Measurements from ENCODE around the gene FAM13A.

DNA sequence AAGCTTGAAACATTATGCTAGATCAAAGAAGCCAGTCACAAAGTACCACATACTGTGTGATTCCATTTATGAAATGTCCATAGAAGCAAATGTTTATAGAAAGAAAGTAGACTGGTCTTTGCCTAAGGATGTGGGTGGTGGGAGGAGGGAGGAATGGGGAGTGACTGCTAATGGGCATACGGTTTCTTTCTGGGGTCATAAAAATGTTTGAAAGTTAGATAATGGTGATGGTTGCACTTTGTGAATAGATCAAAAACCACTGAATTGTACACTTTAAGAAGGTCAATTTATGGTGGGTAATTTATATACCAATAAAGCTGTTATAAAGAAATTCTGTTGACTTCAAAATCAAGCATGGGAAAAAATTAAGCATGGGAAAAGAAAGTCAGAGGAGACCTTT, 56.6 kb downstream of the FAM13A start:
- TF ChIP-seq, protein P1, sequence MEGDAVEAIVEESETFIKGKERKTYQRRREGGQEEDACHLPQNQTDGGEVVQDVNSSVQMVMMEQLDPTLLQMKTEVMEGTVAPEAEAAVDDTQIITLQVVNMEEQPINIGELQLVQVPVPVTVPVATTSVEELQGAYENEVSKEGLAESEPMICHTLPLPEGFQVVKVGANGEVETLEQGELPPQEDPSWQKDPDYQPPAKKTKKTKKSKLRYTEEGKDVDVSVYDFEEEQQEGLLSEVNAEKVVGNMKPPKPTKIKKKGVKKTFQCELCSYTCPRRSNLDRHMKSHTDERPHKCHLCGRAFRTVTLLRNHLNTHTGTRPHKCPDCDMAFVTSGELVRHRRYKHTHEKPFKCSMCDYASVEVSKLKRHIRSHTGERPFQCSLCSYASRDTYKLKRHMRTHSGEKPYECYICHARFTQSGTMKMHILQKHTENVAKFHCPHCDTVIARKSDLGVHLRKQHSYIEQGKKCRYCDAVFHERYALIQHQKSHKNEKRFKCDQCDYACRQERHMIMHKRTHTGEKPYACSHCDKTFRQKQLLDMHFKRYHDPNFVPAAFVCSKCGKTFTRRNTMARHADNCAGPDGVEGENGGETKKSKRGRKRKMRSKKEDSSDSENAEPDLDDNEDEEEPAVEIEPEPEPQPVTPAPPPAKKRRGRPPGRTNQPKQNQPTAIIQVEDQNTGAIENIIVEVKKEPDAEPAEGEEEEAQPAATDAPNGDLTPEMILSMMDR (IDR thresholded peaks at IDR 0.05), result no peak
- no peak for TF ChIP-seq POLR2AphosphoS5 (IDR thresholded peaks at IDR 0.05; ENCODE audit: low read depth, low read length)
- no peak for TF ChIP-seq SMC3 (IDR thresholded peaks at IDR 0.05; ENCODE audit: low read depth, low read length)
- TF ChIP-seq EP300 (IDR thresholded peaks at IDR 0.05; ENCODE audit: borderline replicate concordance in 1 of 2, low read depth in 1 of 2, low read length in 1 of 2), result no peak
- no peak for TF ChIP-seq NRF1 (IDR thresholded peaks at IDR 0.05; ENCODE audit: low read depth, low read length)
- TF ChIP-seq, protein P2, sequence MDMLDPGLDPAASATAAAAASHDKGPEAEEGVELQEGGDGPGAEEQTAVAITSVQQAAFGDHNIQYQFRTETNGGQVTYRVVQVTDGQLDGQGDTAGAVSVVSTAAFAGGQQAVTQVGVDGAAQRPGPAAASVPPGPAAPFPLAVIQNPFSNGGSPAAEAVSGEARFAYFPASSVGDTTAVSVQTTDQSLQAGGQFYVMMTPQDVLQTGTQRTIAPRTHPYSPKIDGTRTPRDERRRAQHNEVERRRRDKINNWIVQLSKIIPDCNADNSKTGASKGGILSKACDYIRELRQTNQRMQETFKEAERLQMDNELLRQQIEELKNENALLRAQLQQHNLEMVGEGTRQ (IDR thresholded peaks at IDR 0.05; ENCODE audit: borderline replicate concordance, low read depth, low read length), result no peak
- TF ChIP-seq YY1 (IDR thresholded peaks at IDR 0.05; ENCODE audit: low read depth), result no peak
- TF ChIP-seq TAF1 (IDR thresholded peaks at IDR 0.05; ENCODE audit: borderline replicate concordance, low read depth, low read length), result no peak
- TF ChIP-seq JUND (IDR thresholded peaks at IDR 0.05), result no peak
- TF ChIP-seq, protein P3, sequence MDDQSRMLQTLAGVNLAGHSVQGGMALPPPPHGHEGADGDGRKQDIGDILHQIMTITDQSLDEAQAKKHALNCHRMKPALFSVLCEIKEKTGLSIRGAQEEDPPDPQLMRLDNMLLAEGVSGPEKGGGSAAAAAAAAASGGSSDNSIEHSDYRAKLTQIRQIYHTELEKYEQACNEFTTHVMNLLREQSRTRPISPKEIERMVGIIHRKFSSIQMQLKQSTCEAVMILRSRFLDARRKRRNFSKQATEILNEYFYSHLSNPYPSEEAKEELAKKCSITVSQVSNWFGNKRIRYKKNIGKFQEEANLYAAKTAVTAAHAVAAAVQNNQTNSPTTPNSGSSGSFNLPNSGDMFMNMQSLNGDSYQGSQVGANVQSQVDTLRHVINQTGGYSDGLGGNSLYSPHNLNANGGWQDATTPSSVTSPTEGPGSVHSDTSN (IDR thresholded peaks at IDR 0.05), result no peak
- no peak for TF ChIP-seq TEAD4 (IDR thresholded peaks at IDR 0.05; ENCODE audit: borderline replicate concordance, insufficient read depth)
- no peak for TF ChIP-seq GABPA (IDR thresholded peaks at IDR 0.05; ENCODE audit: low read depth)
